Endothelial cell of coronary artery (primary cell): Measurements from ENCODE around the gene CAAP1. TPM values are rescaled to one million over a fixed set of nuclear protein-coding genes. Genes with fewer than 3 reads are reported as not detected.

Source experiments
- total RNA-seq: library from RNA; depleted of rRNA; stranded (reverse); fragments of >200 nt; gene quantifications from 2 replicates; pipeline ENCODE4 v1.2.3, GENCODE V29; 2014

The CAAP1 gene
- total RNA-seq = 12.9 and 19.3 TPM in 2 replicates

GRCh38 chr9:26892251-26893029 lies at the start of gene CAAP1:
TSS of gene CAAP1 (minus strand) at chr9:26892802. CDS start at chr9:26892715, 87 bp downstream.

Other genes starting within 250 kb of the CAAP1 start
- gene PLAA, start 54.4 kb upstream of the CAAP1 start, total RNA-seq = 48.0 and 55.5 TPM in 2 replicates
- gene IFT74, start 63.6 kb upstream of the CAAP1 start, total RNA-seq = 8.8 and 9.3 TPM in 2 replicates
- gene LRRC19, start 112.9 kb upstream of the CAAP1 start, total RNA-seq = not detected in 2 replicates
- 91.3 and 91.8 TPM in 2 replicates for gene TEK, start 216.4 kb upstream of the CAAP1 start, total RNA-seq